ENCODE results near the gene CTSO.

DNA sequence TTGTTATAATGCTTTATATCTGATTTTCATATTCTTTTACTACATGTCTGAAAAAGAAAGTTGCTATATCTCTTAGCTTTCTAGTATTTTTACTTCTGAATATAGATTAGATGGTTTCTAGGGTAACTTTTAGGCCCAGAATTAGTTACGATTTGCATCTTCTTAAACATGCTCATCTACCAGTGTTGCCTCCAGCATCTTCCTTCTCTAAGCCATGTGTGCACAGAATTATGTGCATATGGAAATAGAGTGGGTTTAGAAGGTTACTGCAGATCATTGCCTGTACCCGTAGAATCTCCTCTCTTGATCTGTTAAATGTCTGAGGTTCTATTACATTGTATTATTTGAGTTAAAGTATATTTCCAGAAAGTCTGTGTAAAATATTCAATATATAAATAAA is 52.7 kb downstream of the CTSO start:
- TF ChIP-seq, protein P1, sequence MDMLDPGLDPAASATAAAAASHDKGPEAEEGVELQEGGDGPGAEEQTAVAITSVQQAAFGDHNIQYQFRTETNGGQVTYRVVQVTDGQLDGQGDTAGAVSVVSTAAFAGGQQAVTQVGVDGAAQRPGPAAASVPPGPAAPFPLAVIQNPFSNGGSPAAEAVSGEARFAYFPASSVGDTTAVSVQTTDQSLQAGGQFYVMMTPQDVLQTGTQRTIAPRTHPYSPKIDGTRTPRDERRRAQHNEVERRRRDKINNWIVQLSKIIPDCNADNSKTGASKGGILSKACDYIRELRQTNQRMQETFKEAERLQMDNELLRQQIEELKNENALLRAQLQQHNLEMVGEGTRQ (IDR thresholded peaks at IDR 0.05) = no peak
- TF ChIP-seq, protein P2, sequence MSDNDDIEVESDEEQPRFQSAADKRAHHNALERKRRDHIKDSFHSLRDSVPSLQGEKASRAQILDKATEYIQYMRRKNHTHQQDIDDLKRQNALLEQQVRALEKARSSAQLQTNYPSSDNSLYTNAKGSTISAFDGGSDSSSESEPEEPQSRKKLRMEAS (IDR thresholded peaks at IDR 0.05) = no peak
- TF ChIP-seq POLR2A (IDR thresholded peaks at IDR 0.05; ENCODE audit: low read length) = no peak
- TF ChIP-seq, protein P3, sequence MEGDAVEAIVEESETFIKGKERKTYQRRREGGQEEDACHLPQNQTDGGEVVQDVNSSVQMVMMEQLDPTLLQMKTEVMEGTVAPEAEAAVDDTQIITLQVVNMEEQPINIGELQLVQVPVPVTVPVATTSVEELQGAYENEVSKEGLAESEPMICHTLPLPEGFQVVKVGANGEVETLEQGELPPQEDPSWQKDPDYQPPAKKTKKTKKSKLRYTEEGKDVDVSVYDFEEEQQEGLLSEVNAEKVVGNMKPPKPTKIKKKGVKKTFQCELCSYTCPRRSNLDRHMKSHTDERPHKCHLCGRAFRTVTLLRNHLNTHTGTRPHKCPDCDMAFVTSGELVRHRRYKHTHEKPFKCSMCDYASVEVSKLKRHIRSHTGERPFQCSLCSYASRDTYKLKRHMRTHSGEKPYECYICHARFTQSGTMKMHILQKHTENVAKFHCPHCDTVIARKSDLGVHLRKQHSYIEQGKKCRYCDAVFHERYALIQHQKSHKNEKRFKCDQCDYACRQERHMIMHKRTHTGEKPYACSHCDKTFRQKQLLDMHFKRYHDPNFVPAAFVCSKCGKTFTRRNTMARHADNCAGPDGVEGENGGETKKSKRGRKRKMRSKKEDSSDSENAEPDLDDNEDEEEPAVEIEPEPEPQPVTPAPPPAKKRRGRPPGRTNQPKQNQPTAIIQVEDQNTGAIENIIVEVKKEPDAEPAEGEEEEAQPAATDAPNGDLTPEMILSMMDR (IDR thresholded peaks at IDR 0.05) = no peak
- TF ChIP-seq CBX2 (IDR thresholded peaks at IDR 0.05; ENCODE audit: borderline replicate concordance, low read depth) = no peak
- TF ChIP-seq CBX8 (IDR thresholded peaks at IDR 0.05) = no peak
- TF ChIP-seq SMC3 (IDR thresholded peaks at IDR 0.05) = no peak
- no peak for TF ChIP-seq CHD2 (IDR thresholded peaks at IDR 0.05; ENCODE audit: low read length, partially characterized antibody)
- no peak for TF ChIP-seq NR3C1 (IDR thresholded peaks at IDR 0.05)
